ENCODE measurements around the gene SIRT7. TPM values are rescaled to one million over a fixed set of nuclear protein-coding genes. Genes with fewer than 3 reads are reported as not detected.

Gene SIRT7
- total and polyA plus RNA-seq, 7 donors: 11.4 to 62.2 (median 28.8) TPM

DNA sequence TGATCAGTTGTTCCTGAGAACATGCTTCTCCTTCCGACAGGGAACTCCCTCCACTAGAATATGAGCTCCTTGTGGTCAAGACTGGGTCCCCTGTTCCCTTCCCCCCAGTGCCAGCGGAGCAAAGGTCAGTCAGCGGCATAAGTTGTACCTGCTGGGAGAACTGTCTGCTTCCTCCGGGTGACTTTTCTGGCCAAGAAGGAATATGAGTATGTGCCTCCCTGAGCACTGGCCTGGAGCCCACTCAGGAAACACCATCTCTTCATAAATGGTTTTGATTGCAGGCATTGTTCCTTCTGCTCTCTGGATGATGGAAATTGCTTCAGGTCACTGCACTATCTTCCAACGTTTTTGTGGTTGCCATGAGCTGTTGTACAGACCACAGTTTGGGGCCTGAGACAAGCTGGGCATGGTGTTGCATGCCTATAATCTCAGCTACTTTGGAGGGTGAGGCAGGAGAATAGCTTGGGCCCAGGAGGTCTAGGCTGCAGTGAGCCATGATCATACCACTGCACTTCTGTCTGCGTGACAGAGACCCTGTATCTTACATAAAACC, 54.8 kb downstream of the SIRT7 start:
- H3K27ac ChIP-seq: no peak overlapping the region
- intact Hi-C loops (cut with DNase I): loop anchor here (5.0 kb wide), 1 partner anchor 41 kb away; no protein-coding TSS in a partner anchor
- WGBS, 2 donors: 80 to 90% methylated on average over 6 of the region's 6 CpGs
- H3K27me3 ChIP-seq: no peaks in the 10 kb centered on the region
- no peak overlapping the region for H3K4me3 ChIP-seq
- H3K4me1 ChIP-seq: peaks cover 0 to 67% (median 51%) of the 10 kb centered on the region in 4 donors
- TF ChIP-seq, protein P1, sequence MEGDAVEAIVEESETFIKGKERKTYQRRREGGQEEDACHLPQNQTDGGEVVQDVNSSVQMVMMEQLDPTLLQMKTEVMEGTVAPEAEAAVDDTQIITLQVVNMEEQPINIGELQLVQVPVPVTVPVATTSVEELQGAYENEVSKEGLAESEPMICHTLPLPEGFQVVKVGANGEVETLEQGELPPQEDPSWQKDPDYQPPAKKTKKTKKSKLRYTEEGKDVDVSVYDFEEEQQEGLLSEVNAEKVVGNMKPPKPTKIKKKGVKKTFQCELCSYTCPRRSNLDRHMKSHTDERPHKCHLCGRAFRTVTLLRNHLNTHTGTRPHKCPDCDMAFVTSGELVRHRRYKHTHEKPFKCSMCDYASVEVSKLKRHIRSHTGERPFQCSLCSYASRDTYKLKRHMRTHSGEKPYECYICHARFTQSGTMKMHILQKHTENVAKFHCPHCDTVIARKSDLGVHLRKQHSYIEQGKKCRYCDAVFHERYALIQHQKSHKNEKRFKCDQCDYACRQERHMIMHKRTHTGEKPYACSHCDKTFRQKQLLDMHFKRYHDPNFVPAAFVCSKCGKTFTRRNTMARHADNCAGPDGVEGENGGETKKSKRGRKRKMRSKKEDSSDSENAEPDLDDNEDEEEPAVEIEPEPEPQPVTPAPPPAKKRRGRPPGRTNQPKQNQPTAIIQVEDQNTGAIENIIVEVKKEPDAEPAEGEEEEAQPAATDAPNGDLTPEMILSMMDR (IDR thresholded peaks at IDR 0.05): no peak
- TF ChIP-seq POLR2AphosphoS5 (IDR thresholded peaks at IDR 0.05): no peak
- TF ChIP-seq POLR2A (IDR thresholded peaks at IDR 0.05): no peak
- no peak for TF ChIP-seq EP300 (IDR thresholded peaks at IDR 0.05)
- peaks cover under 1 to 36% (median 2%) of the 10 kb centered on the region in 4 donors for H3K36me3 ChIP-seq
- H3K9me3 ChIP-seq: no peaks in the 10 kb centered on the region
- DNase-seq: no peak

Other genes starting within 250 kb of the SIRT7 start
- 10 to 100 TPM; 27.7 to 51.7 (median 47.7) TPM for gene ARL16, start 234.4 kb downstream of the SIRT7 start, total RNA-seq
- 10 to 100 TPM; 24.5 to 42.3 (median 36.6) TPM for gene ARL16, start 234.4 kb downstream of the SIRT7 start, polyA plus RNA-seq
- gene HGS, start 234.2 kb downstream of the SIRT7 start, total RNA-seq: 100 to 1,000 TPM in 1 of 4 donors, 10 to 100 TPM in 3; 36.7 to 143 (median 42.5) TPM
- gene HGS, start 234.2 kb downstream of the SIRT7 start, polyA plus RNA-seq: 100 to 1,000 TPM in 1 of 3 donors, 10 to 100 TPM in 2; 52.9 to 111 (median 87.7) TPM
- gene MRPL12, start 214.8 kb downstream of the SIRT7 start, total RNA-seq: 10 to 100 TPM; 31.0 to 56.4 (median 39.5) TPM
- 100 to 1,000 TPM; 204 to 258 (median 237) TPM for gene MRPL12, start 214.8 kb downstream of the SIRT7 start, polyA plus RNA-seq
- gene SLC25A10, start 205.9 kb downstream of the SIRT7 start, total RNA-seq: 1 to 10 TPM in 3 of 4 donors, under 1 TPM in 1; 0.99 to 7.1 (median 3.7) TPM
- gene SLC25A10, start 205.9 kb downstream of the SIRT7 start, polyA plus RNA-seq: 10 to 100 TPM; 59.5 to 63.2 (median 60.6) TPM
- 1 to 10 TPM in 2 of 4 donors, under 1 TPM in 2; 0.27 to 1.4 (median 0.72) TPM for gene GCGR, start 114.0 kb downstream of the SIRT7 start, total RNA-seq
- under 1 TPM in 1 of 3 donors, not detected in 2; 0.96 TPM for gene GCGR, start 114.0 kb downstream of the SIRT7 start, polyA plus RNA-seq
- gene MCRIP1, start 84.9 kb downstream of the SIRT7 start, total RNA-seq: 100 to 1,000 TPM; 116 to 129 (median 122) TPM
- gene MCRIP1, start 84.9 kb downstream of the SIRT7 start, polyA plus RNA-seq: 10 to 100 TPM; 37.0 to 82.9 (median 78.0) TPM
- not detected for gene PPP1R27, start 83.1 kb downstream of the SIRT7 start, total RNA-seq
- under 1 TPM in 1 of 3 donors, not detected in 2; 0.50 TPM for gene PPP1R27, start 83.1 kb downstream of the SIRT7 start, polyA plus RNA-seq
- gene P4HB, start 57.6 kb downstream of the SIRT7 start, total RNA-seq: 100 to 1,000 TPM; 201 to 338 (median 268) TPM
- gene P4HB, start 57.6 kb downstream of the SIRT7 start, polyA plus RNA-seq: 100 to 1,000 TPM; 153 to 750 (median 227) TPM
- gene ARHGDIA, start 46.8 kb downstream of the SIRT7 start, total RNA-seq: 10 to 100 TPM; 67.0 to 99.5 (median 74.1) TPM
- 100 to 1,000 TPM; 252 to 452 (median 385) TPM for gene ARHGDIA, start 46.8 kb downstream of the SIRT7 start, polyA plus RNA-seq
- 10 to 100 TPM; 39.2 to 44.0 (median 42.6) TPM for gene ALYREF, start 26.6 kb downstream of the SIRT7 start, total RNA-seq
- gene ALYREF, start 26.6 kb downstream of the SIRT7 start, polyA plus RNA-seq: 10 to 100 TPM; 30.6 to 91.4 (median 35.4) TPM
- gene ANAPC11, start 26.5 kb downstream of the SIRT7 start, total RNA-seq: 100 to 1,000 TPM in 3 of 4 donors, 10 to 100 TPM in 1; 93.3 to 185 (median 158) TPM
- gene ANAPC11, start 26.5 kb downstream of the SIRT7 start, polyA plus RNA-seq: 100 to 1,000 TPM; 198 to 203 (median 202) TPM
- 1 to 10 TPM in 1 of 4 donors, under 1 TPM in 2, not detected in 1; 0.27 to 1.8 (median 0.71) TPM for gene NPB, start 15.9 kb downstream of the SIRT7 start, total RNA-seq
- under 1 TPM in 1 of 3 donors, not detected in 2; 0.87 TPM for gene NPB, start 15.9 kb downstream of the SIRT7 start, polyA plus RNA-seq
- gene PCYT2, start 6.8 kb downstream of the SIRT7 start, total RNA-seq: 10 to 100 TPM; 11.4 to 24.6 (median 19.3) TPM
- 10 to 100 TPM; 21.6 to 86.4 (median 40.7) TPM for gene PCYT2, start 6.8 kb downstream of the SIRT7 start, polyA plus RNA-seq
- gene MAFG, start 9.6 kb upstream of the SIRT7 start, total RNA-seq: 10 to 100 TPM; 16.4 to 21.9 (median 17.0) TPM
- gene MAFG, start 9.6 kb upstream of the SIRT7 start, polyA plus RNA-seq: 10 to 100 TPM in 1 of 3 donors, 1 to 10 TPM in 2; 8.8 to 21.9 (median 9.0) TPM
- 1 to 10 TPM; 1.1 to 9.1 (median 2.8) TPM for gene PYCR1, start 19.1 kb upstream of the SIRT7 start, total RNA-seq
- gene PYCR1, start 19.1 kb upstream of the SIRT7 start, polyA plus RNA-seq: 10 to 100 TPM; 34.2 to 64.9 (median 49.7) TPM
- gene MYADML2, start 29.1 kb upstream of the SIRT7 start, total RNA-seq: not detected
- not detected for gene MYADML2, start 29.1 kb upstream of the SIRT7 start, polyA plus RNA-seq
- not detected for gene NOTUM, start 43.0 kb upstream of the SIRT7 start, total RNA-seq
- gene NOTUM, start 43.0 kb upstream of the SIRT7 start, polyA plus RNA-seq: under 1 TPM in 1 of 3 donors, not detected in 2; 0.22 TPM
- gene ASPSCR1, start 59.5 kb upstream of the SIRT7 start, total RNA-seq: 10 to 100 TPM in 3 of 4 donors, 1 to 10 TPM in 1; 9.3 to 27.7 (median 19.3) TPM
- gene ASPSCR1, start 59.5 kb upstream of the SIRT7 start, polyA plus RNA-seq: 10 to 100 TPM; 23.4 to 35.9 (median 25.8) TPM
- gene CENPX, start 104.7 kb upstream of the SIRT7 start, total RNA-seq: 100 to 1,000 TPM in 3 of 4 donors, 10 to 100 TPM in 1; 78.4 to 164 (median 124) TPM
- 100 to 1,000 TPM; 249 to 273 (median 258) TPM for gene CENPX, start 104.7 kb upstream of the SIRT7 start, polyA plus RNA-seq
- gene LRRC45, start 105.1 kb upstream of the SIRT7 start, total RNA-seq: 1 to 10 TPM; 5.3 to 8.8 (median 6.9) TPM
- gene LRRC45, start 105.1 kb upstream of the SIRT7 start, polyA plus RNA-seq: 10 to 100 TPM in 1 of 3 donors, 1 to 10 TPM in 2; 6.6 to 28.6 (median 6.7) TPM
- gene RAC3, start 113.5 kb upstream of the SIRT7 start, total RNA-seq: 1 to 10 TPM in 3 of 4 donors, under 1 TPM in 1; 0.99 to 6.1 (median 2.8) TPM
- 10 to 100 TPM in 1 of 3 donors, 1 to 10 TPM in 1, under 1 TPM in 1; 0.60 to 11.8 (median 2.8) TPM for gene RAC3, start 113.5 kb upstream of the SIRT7 start, polyA plus RNA-seq
- gene DCXR, start 119.5 kb upstream of the SIRT7 start, total RNA-seq: 10 to 100 TPM; 44.3 to 94.8 (median 86.3) TPM
- gene DCXR, start 119.5 kb upstream of the SIRT7 start, polyA plus RNA-seq: 100 to 1,000 TPM; 130 to 163 (median 147) TPM
- 10 to 100 TPM; 31.7 to 37.4 (median 33.7) TPM for gene RFNG, start 133.6 kb upstream of the SIRT7 start, total RNA-seq
- gene RFNG, start 133.6 kb upstream of the SIRT7 start, polyA plus RNA-seq: 10 to 100 TPM; 13.6 to 38.6 (median 23.4) TPM
- gene GPS1, start 133.7 kb upstream of the SIRT7 start, total RNA-seq: 10 to 100 TPM; 64.6 to 75.4 (median 69.8) TPM
- 10 to 100 TPM; 67.3 to 83.6 (median 69.1) TPM for gene GPS1, start 133.7 kb upstream of the SIRT7 start, polyA plus RNA-seq
- gene DUS1L, start 147.6 kb upstream of the SIRT7 start, total RNA-seq: 10 to 100 TPM; 31.3 to 71.0 (median 54.2) TPM
- gene DUS1L, start 147.6 kb upstream of the SIRT7 start, polyA plus RNA-seq: 100 to 1,000 TPM in 1 of 3 donors, 10 to 100 TPM in 2; 68.5 to 119 (median 84.2) TPM
- gene FASN, start 180.1 kb upstream of the SIRT7 start, total RNA-seq: 10 to 100 TPM; 12.7 to 44.2 (median 19.0) TPM
- gene FASN, start 180.1 kb upstream of the SIRT7 start, polyA plus RNA-seq: 100 to 1,000 TPM in 1 of 3 donors, 10 to 100 TPM in 2; 14.4 to 152 (median 15.3) TPM